ENCODE results near the gene ZNF396.

GRCh38 chr18:35407871-35408481 lies 30.8 kb upstream of the ZNF396 start:
- TF ChIP-seq CTCF (conservative IDR thresholded peaks at IDR 0.05) (peak; percentile 80), ZFX (IDR thresholded peaks at IDR 0.05) (no peak)
